ENCODE data around the gene LAPTM5.

DNA sequence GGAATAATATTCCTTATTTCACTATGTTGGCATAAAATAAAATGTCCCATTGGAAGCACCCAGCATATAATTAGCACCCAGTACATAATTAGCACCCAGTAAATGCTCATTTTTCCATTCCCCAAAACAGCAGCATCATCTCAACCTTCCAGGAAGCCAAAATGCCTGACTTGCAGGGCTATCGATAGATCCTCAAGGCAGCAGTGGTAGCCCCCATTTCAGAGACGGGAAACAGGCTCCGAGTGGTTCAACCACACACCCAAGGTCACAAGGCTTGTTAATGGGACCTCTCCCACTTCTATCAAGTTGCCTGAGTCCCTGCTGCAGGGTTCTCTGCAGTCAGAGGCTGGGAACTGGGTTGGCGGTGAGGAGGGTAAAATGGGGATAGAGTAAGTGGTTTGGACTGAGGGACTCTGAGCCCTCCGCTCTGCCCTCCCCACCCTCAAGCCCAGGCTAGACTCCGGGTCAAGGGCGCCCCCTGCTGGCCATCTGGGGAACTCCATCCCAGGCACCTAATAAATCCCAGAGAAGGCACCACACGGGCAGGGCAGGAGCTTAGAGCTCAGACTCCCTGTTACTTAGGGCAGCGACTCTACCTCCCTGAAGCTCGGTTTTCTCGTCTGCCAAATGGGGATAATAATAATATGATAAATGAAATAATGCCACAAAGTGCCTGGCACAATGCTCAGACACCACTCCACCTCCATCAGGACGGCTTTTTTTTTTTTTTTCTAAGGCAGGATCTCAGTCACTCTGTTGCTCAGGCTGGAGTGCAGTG, 21.9 kb upstream of the LAPTM5 start:
- no peak for TF ChIP-seq EZH2 (optimal IDR thresholded peaks at IDR 0.05; ENCODE audit: low read depth, low read length)
- TF ChIP-seq, protein P1, sequence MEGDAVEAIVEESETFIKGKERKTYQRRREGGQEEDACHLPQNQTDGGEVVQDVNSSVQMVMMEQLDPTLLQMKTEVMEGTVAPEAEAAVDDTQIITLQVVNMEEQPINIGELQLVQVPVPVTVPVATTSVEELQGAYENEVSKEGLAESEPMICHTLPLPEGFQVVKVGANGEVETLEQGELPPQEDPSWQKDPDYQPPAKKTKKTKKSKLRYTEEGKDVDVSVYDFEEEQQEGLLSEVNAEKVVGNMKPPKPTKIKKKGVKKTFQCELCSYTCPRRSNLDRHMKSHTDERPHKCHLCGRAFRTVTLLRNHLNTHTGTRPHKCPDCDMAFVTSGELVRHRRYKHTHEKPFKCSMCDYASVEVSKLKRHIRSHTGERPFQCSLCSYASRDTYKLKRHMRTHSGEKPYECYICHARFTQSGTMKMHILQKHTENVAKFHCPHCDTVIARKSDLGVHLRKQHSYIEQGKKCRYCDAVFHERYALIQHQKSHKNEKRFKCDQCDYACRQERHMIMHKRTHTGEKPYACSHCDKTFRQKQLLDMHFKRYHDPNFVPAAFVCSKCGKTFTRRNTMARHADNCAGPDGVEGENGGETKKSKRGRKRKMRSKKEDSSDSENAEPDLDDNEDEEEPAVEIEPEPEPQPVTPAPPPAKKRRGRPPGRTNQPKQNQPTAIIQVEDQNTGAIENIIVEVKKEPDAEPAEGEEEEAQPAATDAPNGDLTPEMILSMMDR (IDR thresholded peaks at IDR 0.05; ENCODE audit: low read length): peak; percentile 97
- TF ChIP-seq EZH2phosphoT487 (IDR thresholded peaks at IDR 0.05; ENCODE audit: low read length): no peak

Measured in MM.1S (cell line).